CD14-positive monocyte (primary cell): ENCODE measurements around the gene TRAPPC3L. TPM values are rescaled to one million over a fixed set of nuclear protein-coding genes. Genes with fewer than 3 reads are reported as not detected.

Experiments used
- DNase-seq, 3 donors: peaks; one replicate each; pipeline ENCODE4 v3.0.0-alpha.2; 2011 to 2022
- H2AFZ ChIP-seq: 2 replicates; pipeline ENCODE4 v1.6.0; 2012; ENCODE audit warnings: mild to moderate bottlenecking, low read depth, low read length, inconsistent platforms; ENCODE audit not compliant: insufficient read depth, poor library complexity, severe bottlenecking
- H3K27ac ChIP-seq, 2 donors: 1 replicate in 1 of 2; 2 replicates in 1 of 2; pipeline ENCODE4 v1.5.1; 2012 to 2013; ENCODE audit warnings: low read length in 2 of 2, control low read depth in 1 of 2, inconsistent platforms in 1 of 2, low read depth in 1 of 2, mild to moderate bottlenecking in 1 of 2
- H3K27me3 ChIP-seq, 2 donors: one replicate each; pipeline versions ENCODE4 v1.6.0 to v1.6.1; 2011 to 2013; ENCODE audit warnings: low read length in 2 of 2; ENCODE audit not compliant: control insufficient read depth in 2 of 2, insufficient read depth in 2 of 2
- H3K36me3 ChIP-seq, 2 donors: replicated peaks in 1 of 2; 1 replicate in 1 of 2; 2 replicates in 1 of 2; pipeline versions ENCODE4 v1.5.1 to v1.6.1; 2012 to 2013; ENCODE audit warnings: low read length in 2 of 2, control low read depth in 1 of 2, inconsistent platforms in 1 of 2, mild to moderate bottlenecking in 1 of 2; ENCODE audit not compliant: insufficient read depth in 2 of 2, control insufficient read depth in 1 of 2
- H3K4me1 ChIP-seq, 2 donors: 1 replicate in 1 of 2; 2 replicates in 1 of 2; pipeline versions ENCODE4 v1.5.1 to v1.6.1; 2012 to 2013; ENCODE audit warnings: low read length in 2 of 2, control low read depth in 1 of 2, inconsistent platforms in 1 of 2, mild to moderate bottlenecking in 1 of 2, moderate library complexity in 1 of 2; ENCODE audit not compliant: insufficient read depth in 2 of 2, control insufficient read depth in 1 of 2
- H3K4me2 ChIP-seq: replicated peaks from 2 replicates; pipeline ENCODE3; 2012; ENCODE audit warnings: low read length, moderate library complexity, mild to moderate bottlenecking; ENCODE audit not compliant: poor library complexity, severe bottlenecking; ENCODE audit errors: extremely low read depth
- H3K4me3 ChIP-seq, 3 experiments: fragments of 200-600 bp in 1 of 3; sonication (generic) in 1 of 3; replicated peaks in 1 of 3; 1 replicate in 2 of 3; 2 replicates in 1 of 3; pipeline ENCODE4 v1.5.1; 2011 to 2013; ENCODE audit warnings: low read length in 3 of 3, mild to moderate bottlenecking in 3 of 3, control low read depth in 2 of 3, low read depth in 2 of 3, inconsistent platforms in 1 of 3, moderate library complexity in 1 of 3
- H3K79me2 ChIP-seq: 2 replicates; pipeline ENCODE4 v1.6.0; 2012; ENCODE audit warnings: mild to moderate bottlenecking, control low read depth, inconsistent platforms, low read length, moderate library complexity; ENCODE audit not compliant: insufficient read depth
- H3K9ac ChIP-seq: 2 replicates; pipeline ENCODE4 v1.6.0; 2017; ENCODE audit warnings: low read length, mild to moderate bottlenecking; ENCODE audit not compliant: insufficient read depth, poor library complexity, severe bottlenecking
- H3K9me3 ChIP-seq, 2 donors: replicated peaks in 1 of 2; 1 replicate in 1 of 2; 2 replicates in 1 of 2; pipeline versions ENCODE4 v1.5.1 to v1.6.1; 2012 to 2013; ENCODE audit warnings: low read length in 2 of 2, control low read depth in 1 of 2; ENCODE audit not compliant: control insufficient read depth in 1 of 2, insufficient read depth in 1 of 2
- H4K20me1 ChIP-seq: 2 replicates; pipeline ENCODE4 v1.6.0; 2012; ENCODE audit warnings: mild to moderate bottlenecking, low read length, control low read depth, moderate library complexity; ENCODE audit not compliant: insufficient read depth
- H3K27ac Mint-ChIP-seq, 7 donors: one replicate each; pipeline ENCODE4 v1.8.0; 2020; ENCODE audit warnings: mild to moderate bottlenecking in 7 of 7, mixed read lengths in 7 of 7, moderate library complexity in 6 of 7, inconsistent platforms in 2 of 7
- H3K27me3 Mint-ChIP-seq, 3 donors: one replicate each; pipeline ENCODE4 v1.8.0; 2021 to 2022; ENCODE audit warnings: low read depth in 3 of 3, mild to moderate bottlenecking in 3 of 3, mixed read lengths in 3 of 3, moderate library complexity in 3 of 3, inconsistent platforms in 1 of 3
- H3K36me3 Mint-ChIP-seq, 2 donors: one replicate each; pipeline ENCODE4 v1.8.0; 2020; ENCODE audit warnings: mixed read lengths in 2 of 2, inconsistent platforms in 1 of 2, mild to moderate bottlenecking in 1 of 2
- H3K4me1 Mint-ChIP-seq: one replicate; pipeline ENCODE4 v1.8.0; 2020; ENCODE audit warnings: mild to moderate bottlenecking, mixed read lengths
- H3K4me3 Mint-ChIP-seq, 2 donors: one replicate each; pipeline ENCODE4 v1.8.0; 2020; ENCODE audit warnings: mild to moderate bottlenecking in 2 of 2, mixed read lengths in 2 of 2, moderate library complexity in 1 of 2
- H3K9me3 Mint-ChIP-seq, 7 donors: one replicate each; pipeline ENCODE4 v1.8.0; 2020 to 2022; ENCODE audit warnings: mixed read lengths in 7 of 7, mild to moderate bottlenecking in 6 of 7, moderate library complexity in 6 of 7, inconsistent platforms in 2 of 7
- WGBS: methylation state at CpG from one replicate; pipeline ENCODE4 v1.1.5; 2013; ENCODE audit warnings: missing lambda C conversion rate; ENCODE audit not compliant: insufficient coverage; 5-methylcytosine and 5-hydroxymethylcytosine counted together
- intact Hi-C, 2 donors: fragments of 100-400 bp; cut with micrococcal nuclease; formaldehyde crosslinking; loops; one replicate each; pipeline versions ENCODE4 v1.15.0 to v1.15.1; 2023
- polyA plus RNA-seq, 3 donors: library from polyadenylated mRNA; depleted of rRNA in 1 of 3; unstranded in 2 of 3; stranded (reverse) in 1 of 3; fragments of 300-500 nt in 2 of 3; fragments of >200 nt in 1 of 3; fragmentation: Illumina TruSeq in 2 of 3; gene quantifications; 1 replicate in 2 of 3; 2 replicates in 1 of 3; pipeline ENCODE4 v1.2.3, GENCODE V29; 2012 to 2021
- TF ChIP-seq, protein P1 (sequence below): fragments of 200-600 bp; IDR thresholded peaks from one replicate; pipeline ENCODE4 v1.8.0; 2022; ENCODE audit warnings: antibody characterized with exemption, mild to moderate bottlenecking

Gene TRAPPC3L
- polyA plus RNA-seq, 3 donors = 0.17 TPM; not detected in 2

DNA sequence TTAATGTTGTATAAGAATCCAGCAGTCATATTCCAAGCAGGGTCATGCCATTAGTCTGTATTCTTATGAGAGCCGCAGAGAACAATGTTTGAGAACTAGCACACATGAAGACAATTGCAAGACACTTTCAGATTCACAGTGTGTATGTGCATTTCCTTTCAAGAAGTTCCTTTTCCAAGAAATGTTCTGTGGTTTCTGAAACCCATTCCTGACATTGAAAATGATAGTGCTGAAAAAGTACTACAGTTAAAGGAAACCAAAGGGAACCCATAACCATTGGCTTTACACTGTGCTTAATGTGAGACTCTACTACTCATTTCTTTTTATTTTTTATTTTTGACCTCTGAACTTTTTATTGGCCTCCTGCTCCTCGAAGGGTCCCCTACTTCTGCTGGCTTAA is 88.6 kb downstream of the TRAPPC3L start:
- no peak overlapping the region for H3K4me3 Mint-ChIP-seq
- peaks cover 0 to 3% (median 2%) of the 10 kb centered on the region in 3 donors for H3K27me3 Mint-ChIP-seq
- H3K27ac Mint-ChIP-seq = peak overlapping the region in 2 of 7 donors; percentile 11 to 54
- Histone ChIP-seq H3K4me1 (peaks cover 30 to 49% of the 10 kb centered on the region in 2 donors), H3K9me3 (no peaks in the 10 kb centered on the region), H3K4me2 (no peak overlapping the region), H3K4me3 (no peak overlapping the region), H2AFZ (no peak overlapping the region), H4K20me1 (no peaks in the 10 kb centered on the region), H3K27me3 (no peaks in the 10 kb centered on the region), H3K9ac (no peak overlapping the region), H3K79me2 (no peaks in the 10 kb centered on the region), H3K27ac (no peak overlapping the region), H3K36me3 (no peaks in the 10 kb centered on the region)
- peaks cover 0 to 1% (median 0%) of the 10 kb centered on the region in 7 donors for H3K9me3 Mint-ChIP-seq
- intact Hi-C loops = no loop called here
- H3K4me1 Mint-ChIP-seq = peaks cover 45% of the 10 kb centered on the region
- peaks cover 0 to 7% of the 10 kb centered on the region in 2 donors for H3K36me3 Mint-ChIP-seq
- no peak for DNase-seq
- 80% methylated on average over 1 of the region's 2 CpGs for WGBS
- TF ChIP-seq, protein P1, sequence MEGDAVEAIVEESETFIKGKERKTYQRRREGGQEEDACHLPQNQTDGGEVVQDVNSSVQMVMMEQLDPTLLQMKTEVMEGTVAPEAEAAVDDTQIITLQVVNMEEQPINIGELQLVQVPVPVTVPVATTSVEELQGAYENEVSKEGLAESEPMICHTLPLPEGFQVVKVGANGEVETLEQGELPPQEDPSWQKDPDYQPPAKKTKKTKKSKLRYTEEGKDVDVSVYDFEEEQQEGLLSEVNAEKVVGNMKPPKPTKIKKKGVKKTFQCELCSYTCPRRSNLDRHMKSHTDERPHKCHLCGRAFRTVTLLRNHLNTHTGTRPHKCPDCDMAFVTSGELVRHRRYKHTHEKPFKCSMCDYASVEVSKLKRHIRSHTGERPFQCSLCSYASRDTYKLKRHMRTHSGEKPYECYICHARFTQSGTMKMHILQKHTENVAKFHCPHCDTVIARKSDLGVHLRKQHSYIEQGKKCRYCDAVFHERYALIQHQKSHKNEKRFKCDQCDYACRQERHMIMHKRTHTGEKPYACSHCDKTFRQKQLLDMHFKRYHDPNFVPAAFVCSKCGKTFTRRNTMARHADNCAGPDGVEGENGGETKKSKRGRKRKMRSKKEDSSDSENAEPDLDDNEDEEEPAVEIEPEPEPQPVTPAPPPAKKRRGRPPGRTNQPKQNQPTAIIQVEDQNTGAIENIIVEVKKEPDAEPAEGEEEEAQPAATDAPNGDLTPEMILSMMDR = no peak

DNA sequence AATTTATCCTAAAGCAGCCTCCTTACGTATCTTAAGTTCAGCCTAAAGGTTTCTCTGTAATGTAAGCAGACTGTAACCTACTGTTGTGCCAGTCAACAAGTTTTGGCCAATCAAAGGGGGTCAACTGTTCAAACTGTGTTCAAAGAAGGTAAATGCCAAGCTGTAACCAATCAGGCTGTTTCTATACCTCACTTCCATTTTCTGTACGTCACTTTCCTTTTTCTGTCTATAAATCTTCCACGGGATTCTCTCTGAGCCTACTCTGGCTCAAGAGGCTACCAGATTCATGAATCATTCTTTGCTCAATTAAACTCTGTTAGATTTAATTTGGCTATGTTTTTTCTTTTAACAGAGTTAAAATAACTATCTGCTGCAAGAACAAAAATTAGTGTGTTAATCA is 89.4 kb downstream of the TRAPPC3L start:
- Histone ChIP-seq H3K4me2 (no peak overlapping the region), H3K27ac (no peak overlapping the region), H3K27me3 (no peaks in the 10 kb centered on the region), H2AFZ (no peak overlapping the region), H4K20me1 (no peaks in the 10 kb centered on the region), H3K9ac (no peak overlapping the region), H3K9me3 (no peaks in the 10 kb centered on the region), H3K4me3 (no peak overlapping the region), H3K36me3 (no peaks in the 10 kb centered on the region), H3K4me1 (peaks cover 31 to 49% of the 10 kb centered on the region in 2 donors), H3K79me2 (no peaks in the 10 kb centered on the region)
- H3K4me1 Mint-ChIP-seq = peaks cover 45% of the 10 kb centered on the region
- no peak overlapping the region for H3K4me3 Mint-ChIP-seq
- H3K27ac Mint-ChIP-seq = no peak overlapping the region
- WGBS = 100% methylated on average over 1 of the region's 3 CpGs
- H3K27me3 Mint-ChIP-seq = peaks cover 0 to 3% (median 2%) of the 10 kb centered on the region in 3 donors
- peaks cover 0 to 4% of the 10 kb centered on the region in 2 donors for H3K36me3 Mint-ChIP-seq
- TF ChIP-seq, protein P1 = no peak
- no peak for DNase-seq
- H3K9me3 Mint-ChIP-seq = peaks cover 0 to 1% (median 0%) of the 10 kb centered on the region in 7 donors
- intact Hi-C loops = no loop called here
